Panc1 (cell line): Measurements from ENCODE around the gene ARMC2. TPM values are rescaled to one million over a fixed set of nuclear protein-coding genes. Genes with fewer than 3 reads are reported as not detected.

Experiments
- ATAC-seq: fragments of 200-7000 bp; cut with Tn5 transposase; 2 replicates; pipeline ENCODE4 v1.9.1; 2020; ENCODE audit warnings: mild to moderate bottlenecking, moderate library complexity
- BruUV-seq: library from RNA; stranded (reverse); fragments of 400-500 nt; replicated peaks from 2 replicates; lab custom pipeline; 2021; lab: Mats Ljungman, UMichigan
- CTCF ChIA-PET: fragments of 300-600 bp; sonication (Branson Sonifier 250); formaldehyde crosslinking; loops from one replicate; lab custom pipeline; 2022; ENCODE audit warnings: antibody characterized with exemption; lab: Charles Lee
- POLR2A ChIA-PET: fragments of 300-600 bp; sonication (Branson Sonifier 250); formaldehyde crosslinking; loops from one replicate; lab custom pipeline; 2022; ENCODE audit warnings: antibody characterized with exemption; lab: Charles Lee
- DNase-seq: peaks from one replicate; pipeline ENCODE4 v3.0.0-alpha.2; 2010; ENCODE audit warnings: low read depth, low spot score
- H3K27ac ChIP-seq: 2 replicates; pipeline ENCODE4 v1.5.1; 2011; ENCODE audit warnings: mild to moderate bottlenecking, low read length, inconsistent platforms
- H3K27me3 ChIP-seq: fragments of 200-500 bp; sonication (Bioruptor generic); 2 replicates; pipeline ENCODE4 v1.6.0; 2014; ENCODE audit warnings: low read length, inconsistent platforms; ENCODE audit not compliant: control insufficient read depth, insufficient read depth
- H3K36me3 ChIP-seq: fragments of 200-500 bp; sonication (Bioruptor generic); 2 replicates; pipeline ENCODE4 v1.5.1; 2014; ENCODE audit warnings: inconsistent platforms, mild to moderate bottlenecking, low read length, moderate library complexity; ENCODE audit not compliant: control insufficient read depth, insufficient read depth
- H3K4me1 ChIP-seq: 2 replicates; pipeline ENCODE4 v1.5.1; 2011; ENCODE audit warnings: inconsistent platforms, mild to moderate bottlenecking, low read length, moderate library complexity; ENCODE audit not compliant: control insufficient read depth, insufficient read depth
- H3K4me3 ChIP-seq, 2 experiments: 2 replicates each; pipeline ENCODE4 v1.5.1; 2011 to 2012; ENCODE audit warnings: low read depth in 2 of 2, low read length in 2 of 2, mild to moderate bottlenecking in 2 of 2, inconsistent platforms in 1 of 2, moderate library complexity in 1 of 2
- H3K9me3 ChIP-seq: fragments of 200-500 bp; sonication (Bioruptor generic); 2 replicates; pipeline ENCODE4 v1.5.1; 2014; ENCODE audit warnings: low read depth, mild to moderate bottlenecking, inconsistent platforms, low read length, moderate library complexity; ENCODE audit not compliant: control insufficient read depth, insufficient read depth
- CTCF ChIP-seq: fragments of 450-650 bp; IDR thresholded peaks from 2 replicates; pipeline ENCODE4 v1.5.1; 2017; ENCODE audit warnings: mild to moderate bottlenecking
- POLR2AphosphoS5 ChIP-seq: IDR thresholded peaks from 2 replicates; pipeline ENCODE4 v1.6.1; 2012; ENCODE audit warnings: mild to moderate bottlenecking, low read depth, low read length, moderate library complexity
- REST ChIP-seq, 2 experiments: IDR thresholded peaks; 2 replicates each; pipeline ENCODE4 v1.6.1; 2011 to 2012; ENCODE audit warnings: low read depth in 2 of 2, control low read depth in 1 of 2, low read length in 1 of 2, mild to moderate bottlenecking in 1 of 2, moderate library complexity in 1 of 2; ENCODE audit not compliant: insufficient read depth in 1 of 2
- SIN3A ChIP-seq: IDR thresholded peaks from 2 replicates; pipeline ENCODE4 v1.6.1; 2012; ENCODE audit warnings: low read depth, mild to moderate bottlenecking, low read length, moderate library complexity, borderline replicate concordance; ENCODE audit not compliant: insufficient read depth
- TCF7L2 ChIP-seq: IDR thresholded peaks from 2 replicates; pipeline ENCODE4 v1.6.1; 2011; ENCODE audit warnings: mild to moderate bottlenecking, low read depth, low read length, inconsistent platforms
- in situ Hi-C: cut with HindIII; loops from 2 replicates; pipeline ENCODE4 v1.10.0; 2016; ENCODE audit warnings: low sequenced_read_pairs, low pct_unique_long_range_greater_than_20kb
- intact Hi-C: fragments of 100-400 bp; cut with micrococcal nuclease; formaldehyde crosslinking; loops from one replicate; pipeline ENCODE4 v1.10.0; 2022; ENCODE audit not compliant: unreplicated experiment
- total RNA-seq: library from RNA; stranded (reverse); gene quantifications from one replicate; pipeline ENCODE4 v1.2.1, GENCODE V29; 2021; ENCODE audit not compliant: unreplicated experiment

Gene ARMC2
- total RNA-seq, 1 experiment from 2014 or later: 9.3 TPM

DNA sequence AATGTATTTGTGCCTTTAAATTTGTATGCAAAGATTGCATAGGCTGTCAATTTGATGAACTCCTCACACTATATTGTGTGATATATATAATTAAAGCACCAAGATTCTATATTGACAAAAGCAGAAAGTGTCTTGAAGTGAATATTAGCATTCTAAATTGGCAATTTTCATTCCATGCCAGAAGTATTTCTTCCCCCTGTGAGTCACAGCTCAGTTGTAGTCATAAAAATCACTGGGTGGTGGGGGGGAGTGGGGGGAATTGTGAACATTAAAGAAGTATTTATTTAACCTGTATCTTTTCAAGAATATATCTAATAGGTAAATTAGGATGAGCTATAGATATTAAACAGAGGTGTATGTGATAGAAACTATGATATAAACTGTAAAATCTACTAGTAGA, 3.1 kb upstream of the ARMC2 start:
- no peak for ATAC-seq
- H3K4me1 ChIP-seq: peaks cover 14% of the 10 kb centered on the region; the same call in 1 of the 2 replicates
- H3K27ac ChIP-seq: no peak overlapping the region
- intact Hi-C loops (no loop called here), in situ Hi-C loops (no loop called here)
- CTCF ChIA-PET: no interaction called here
- no peaks in the 10 kb centered on the region for H3K36me3 ChIP-seq
- H3K4me3 ChIP-seq: no peak overlapping the region
- no peak for DNase-seq
- POLR2A ChIA-PET: no interaction called here
- peaks cover 5% of the 10 kb centered on the region; the same call in 1 of the 2 replicates for H3K27me3 ChIP-seq
- H3K9me3 ChIP-seq: no peaks in the 10 kb centered on the region
- TF ChIP-seq CTCF (no peak), TCF7L2 (no peak), REST (IDR thresholded peaks at IDR 0.05; ENCODE audit: insufficient read depth in 1 of 2, low read depth in 2 of 2, low read length in 1 of 2) (no peak), SIN3A (no peak), POLR2AphosphoS5 (no peak)
- no TSS peak for BruUV-seq

- H3K4me3 ChIP-seq: no peak overlapping the region
- ChIA-PET POLR2A (no interaction called here), CTCF (no interaction called here)
- no peak overlapping the region for H3K27ac ChIP-seq
- ATAC-seq (no peak), DNase-seq (no peak)
- in situ Hi-C loops (no loop called here), intact Hi-C loops (no loop called here)
- H3K9me3 ChIP-seq: no peaks in the 10 kb centered on the region
- BruUV-seq: no TSS peak
- peaks cover 5% of the 10 kb centered on the region; the same call in 1 of the 2 replicates for H3K27me3 ChIP-seq
- TF ChIP-seq CTCF (no peak), POLR2AphosphoS5 (no peak), SIN3A (no peak), REST (IDR thresholded peaks at IDR 0.05; ENCODE audit: insufficient read depth in 1 of 2, low read depth in 2 of 2, low read length in 1 of 2) (no peak), TCF7L2 (no peak)
- H3K36me3 ChIP-seq: no peaks in the 10 kb centered on the region
- H3K4me1 ChIP-seq: peaks cover 14% of the 10 kb centered on the region; the same call in 1 of the 2 replicates
These were observed 2.1 kb upstream of the ARMC2 start for GRCh38 chr6:108846101-108846500.
